Neural crest cell (in vitro differentiated cells): ENCODE measurements around the gene ANTKMT. TPM values are rescaled to one million over a fixed set of nuclear protein-coding genes. Genes with fewer than 3 reads are reported as not detected.

Experiments used
- DNase-seq: peaks from one replicate; pipeline ENCODE4 v3.0.0; 2021; ENCODE audit warnings: low read depth, mixed read lengths, low spot score
- H3K27ac Mint-ChIP-seq: one replicate; pipeline ENCODE4 v1.8.0; 2021; ENCODE audit warnings: mild to moderate bottlenecking, mixed read lengths; ENCODE audit not compliant: unreplicated experiment
- H3K27me3 Mint-ChIP-seq: 2 replicates; pipeline ENCODE4 v1.8.0; 2021; ENCODE audit warnings: low read depth, mild to moderate bottlenecking, mixed read lengths
- H3K36me3 Mint-ChIP-seq: 2 replicates; pipeline ENCODE4 v1.8.0; 2021; ENCODE audit warnings: low read depth, mild to moderate bottlenecking, mixed read lengths
- H3K4me1 Mint-ChIP-seq: 2 replicates; pipeline ENCODE4 v1.8.0; 2021; ENCODE audit warnings: mixed read lengths
- H3K4me3 Mint-ChIP-seq: one replicate; pipeline ENCODE4 v1.8.0; 2021; ENCODE audit warnings: mild to moderate bottlenecking, mixed read lengths
- H3K9me3 Mint-ChIP-seq: 2 replicates; pipeline ENCODE4 v1.8.0; 2021; ENCODE audit warnings: mixed read lengths
- CTCF ChIP-seq: fragments of 200-600 bp; sonication (generic); conservative IDR thresholded peaks from 2 replicates; pipeline ENCODE4 v1.5.0; 2021; ENCODE audit warnings: antibody characterized with exemption, mild to moderate bottlenecking
- total RNA-seq: library from RNA; stranded (reverse); gene quantifications from 2 replicates; pipeline ENCODE4 v1.2.1, GENCODE V29; 2021

ANTKMT gene
- total RNA-seq, 1 donor from 2014 or later: 51.1 TPM

DNA sequence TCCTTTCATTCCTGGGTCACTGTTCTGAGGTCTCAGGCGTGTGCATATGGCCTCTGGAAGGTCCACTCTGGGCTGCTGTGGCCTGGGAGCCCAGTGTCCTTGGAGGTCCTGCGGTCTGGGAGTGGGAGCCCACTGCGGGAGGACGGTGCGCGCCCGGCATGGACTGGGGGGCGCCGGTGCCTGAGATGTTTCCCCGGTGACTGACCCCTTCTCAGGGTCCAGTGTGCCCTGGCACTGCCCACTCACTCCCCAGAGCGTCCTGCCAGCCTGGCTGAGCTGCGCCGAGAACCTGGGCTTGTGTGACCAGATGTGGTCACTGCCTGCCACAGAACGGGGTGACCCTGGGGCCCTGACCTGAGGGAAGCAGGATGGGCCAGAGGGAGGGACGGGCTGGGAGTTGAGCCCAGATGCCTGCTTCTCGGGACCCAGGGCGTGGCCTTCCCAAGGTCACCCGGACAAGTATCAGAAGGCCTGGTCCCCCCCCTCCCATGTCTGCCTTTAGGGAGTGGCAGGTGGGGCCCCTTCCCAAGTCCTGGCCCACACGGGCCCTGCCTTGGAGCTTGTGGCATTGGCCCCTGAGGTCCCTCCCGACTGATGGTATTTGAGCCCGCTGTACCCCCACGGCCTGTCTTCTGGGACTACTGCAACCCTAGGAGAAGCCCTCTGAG lies 46.6 kb upstream of the ANTKMT start:
- Mint-ChIP-seq H3K27ac (no peak overlapping the region), H3K4me3 (peak overlapping the region; percentile 81), H3K36me3 (no peaks in the 10 kb centered on the region), H3K4me1 (peaks cover 7% of the 10 kb centered on the region), H3K9me3 (no peaks in the 10 kb centered on the region), H3K27me3 (peaks cover 14% of the 10 kb centered on the region)
- no peak for TF ChIP-seq CTCF
- DNase-seq: no peak

DNA sequence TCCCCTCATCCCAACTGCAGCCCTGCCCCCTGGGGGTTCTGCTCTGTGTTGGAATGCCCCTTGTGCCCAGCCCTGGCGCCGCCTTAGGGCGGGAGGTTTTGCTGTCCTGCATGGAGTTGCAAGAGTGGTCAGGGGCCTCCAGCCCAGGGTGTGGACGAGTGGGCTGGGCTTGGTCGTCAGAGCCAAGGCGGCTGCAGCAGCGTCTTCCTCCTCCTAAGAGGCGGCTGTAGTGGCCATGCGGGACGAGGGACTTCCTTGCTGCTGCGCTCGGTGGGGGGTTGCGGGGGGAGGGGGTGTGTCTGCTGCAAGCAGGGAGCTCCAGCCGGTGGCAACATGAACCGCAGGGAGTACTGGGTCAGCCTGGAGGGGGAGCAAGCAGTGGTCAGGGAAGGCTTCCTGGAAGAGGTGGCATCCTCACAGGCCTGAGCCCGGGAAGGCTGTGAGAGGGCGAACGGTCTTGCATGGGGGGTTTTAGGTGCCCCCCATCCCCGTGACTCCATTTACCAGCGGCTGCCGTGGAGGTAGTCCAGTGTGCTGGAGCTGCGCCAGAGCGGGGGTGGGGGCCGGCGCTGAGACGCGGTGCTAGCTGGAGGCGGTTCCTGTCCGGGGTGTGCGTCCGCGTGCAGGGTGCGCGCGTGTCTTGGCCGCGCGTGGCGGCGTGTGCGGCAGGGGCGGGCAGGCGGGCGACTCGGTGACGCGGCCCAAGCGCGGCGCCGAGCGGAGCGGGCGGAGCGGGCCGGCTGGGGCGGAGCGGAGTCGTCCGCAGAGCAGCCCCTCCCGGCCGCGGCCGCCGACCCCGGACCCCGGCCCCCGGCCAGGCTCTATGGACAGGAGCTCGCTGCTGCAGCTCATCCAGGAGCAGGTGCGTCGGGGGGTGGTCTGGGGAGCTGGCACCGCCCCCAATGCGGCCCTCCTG lies 45.7 kb upstream of the ANTKMT start, which contains the start of gene RHBDL1:
Gene RHBDL1 (plus strand): TSS at position 704 of the 916 bp plus-strand sequence. CDS start 120 bp downstream, at position 824.
- no peaks in the 10 kb centered on the region for H3K36me3 Mint-ChIP-seq
- H3K4me3 Mint-ChIP-seq: peak within 1 kb of the TSS; percentile 81
- no peak for DNase-seq
- H3K27ac Mint-ChIP-seq: no peak within 1 kb of the TSS
- no peaks in the 10 kb centered on the region for H3K9me3 Mint-ChIP-seq
- peaks cover 14% of the 10 kb centered on the region for H3K27me3 Mint-ChIP-seq
- H3K4me1 Mint-ChIP-seq: peaks cover 7% of the 10 kb centered on the region
- no peak for TF ChIP-seq CTCF

GRCh38 chr16:675884-676564 lies 44.9 kb upstream of the ANTKMT start:
- no peaks in the 10 kb centered on the region for H3K9me3 Mint-ChIP-seq
- no peak for TF ChIP-seq CTCF
- H3K4me3 Mint-ChIP-seq: no peak overlapping the region
- H3K4me1 Mint-ChIP-seq: peaks cover 9% of the 10 kb centered on the region
- H3K27me3 Mint-ChIP-seq: peaks cover 16% of the 10 kb centered on the region
- no peak overlapping the region for H3K27ac Mint-ChIP-seq
- no peaks in the 10 kb centered on the region for H3K36me3 Mint-ChIP-seq
- no peak for DNase-seq

GRCh38 chr16:676565-676902 lies 44.4 kb upstream of the ANTKMT start:
- Mint-ChIP-seq H3K36me3 (no peaks in the 10 kb centered on the region), H3K9me3 (no peaks in the 10 kb centered on the region), H3K4me3 (peak overlapping the region; percentile 65), H3K27me3 (peaks cover 18% of the 10 kb centered on the region), H3K27ac (no peak overlapping the region), H3K4me1 (peaks cover 14% of the 10 kb centered on the region)
- no peak for DNase-seq
- no peak for TF ChIP-seq CTCF

DNA sequence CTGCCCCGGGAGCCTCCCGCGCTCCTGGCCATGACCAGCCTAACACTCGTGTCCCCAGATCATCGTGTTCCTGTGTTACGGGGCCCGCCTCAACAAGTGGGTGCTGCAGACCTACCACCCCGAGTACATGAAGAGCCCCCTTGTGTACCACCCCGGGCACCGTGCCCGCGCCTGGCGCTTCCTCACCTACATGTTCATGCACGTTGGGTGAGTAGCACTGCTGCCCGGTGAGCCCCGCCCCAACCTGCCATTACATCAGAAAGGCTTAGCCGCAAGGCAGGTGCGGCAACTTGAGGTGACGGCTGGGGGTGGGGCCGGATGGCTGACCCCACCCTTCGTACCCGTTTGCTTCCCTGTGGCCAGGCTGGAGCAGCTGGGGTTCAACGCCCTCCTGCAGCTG lies 44.0 kb upstream of the ANTKMT start:
- peaks cover 18% of the 10 kb centered on the region for H3K27me3 Mint-ChIP-seq
- H3K9me3 Mint-ChIP-seq: no peaks in the 10 kb centered on the region
- H3K4me3 Mint-ChIP-seq: peak overlapping the region; percentile 65
- no peaks in the 10 kb centered on the region for H3K36me3 Mint-ChIP-seq
- DNase-seq: no peak
- no peak for TF ChIP-seq CTCF
- peaks cover 18% of the 10 kb centered on the region for H3K4me1 Mint-ChIP-seq
- no peak overlapping the region for H3K27ac Mint-ChIP-seq
